HepG2 (cell line): ENCODE results near the gene CFAP90.

Source experiments
- CREB3 ChIP-seq: sonication (generic); formaldehyde crosslinking; IDR thresholded peaks from 2 replicates; pipeline ENCODE4 v1.5.0; 2020; ENCODE audit warnings: missing genetic modification reagents
- RBM39 ChIP-seq: fragments of 200-400 bp; formaldehyde crosslinking; IDR thresholded peaks from one replicate; pipeline ENCODE4 v1.6.1; 2018; ENCODE audit warnings: antibody characterized with exemption, mild to moderate bottlenecking, low read depth, low read length; ENCODE audit not compliant: poor library complexity, severe bottlenecking
- SUZ12 ChIP-seq: fragments of 150-350 bp; IDR thresholded peaks from 2 replicates; pipeline ENCODE4 v1.6.1; 2014; ENCODE audit warnings: low read depth, low read length
- USF2 ChIP-seq, 2 experiments: sonication (generic) in 1 of 2; formaldehyde crosslinking in 1 of 2; IDR thresholded peaks; 2 replicates each; pipeline versions ENCODE4 v1.5.1 to v1.6.1; 2011 to 2020; ENCODE audit warnings: borderline replicate concordance in 1 of 2, low read depth in 1 of 2, low read length in 1 of 2, mild to moderate bottlenecking in 1 of 2, missing genetic modification reagents in 1 of 2, moderate library complexity in 1 of 2
- ZNF550 ChIP-seq: sonication (generic); formaldehyde crosslinking; IDR thresholded peaks from 2 replicates; pipeline ENCODE4 v1.4.0; 2020; ENCODE audit warnings: mild to moderate bottlenecking, missing genetic modification reagents, borderline replicate concordance

GRCh38 chr5:7844901-7845300 is 6.0 kb downstream of the CFAP90 start:
- TF ChIP-seq ZNF550 (CRISPR knock-in tag) (no peak), USF2 (IDR thresholded peaks at IDR 0.05; ENCODE audit: low read depth, low read length) (no peak), USF2 (CRISPR knock-in tag; IDR thresholded peaks at IDR 0.05; ENCODE audit: borderline replicate concordance) (no peak), RBM39 (no peak), SUZ12 (no peak), CREB3 (no peak)
